PC-3 (cell line): Measurements from ENCODE around the gene CDK2AP2. TPM values are rescaled to one million over a fixed set of nuclear protein-coding genes. Genes with fewer than 3 reads are reported as not detected.

ENCODE experiments used
- ATAC-seq: fragments of 200-7000 bp; cut with Tn5 transposase; 2 replicates; pipeline ENCODE4 v1.9.1; 2020; ENCODE audit warnings: mild to moderate bottlenecking, moderate library complexity
- BruUV-seq: library from RNA; stranded (reverse); fragments of 400-500 nt; replicated peaks from 2 replicates; lab custom pipeline; 2021; lab: Mats Ljungman, UMichigan
- CTCF ChIA-PET: fragments of 300-600 bp; sonication (Branson Sonifier 250); formaldehyde crosslinking; loops from one replicate; lab custom pipeline; 2022; ENCODE audit warnings: antibody characterized with exemption; lab: Charles Lee
- POLR2A ChIA-PET: fragments of 300-600 bp; sonication (Branson Sonifier 250); formaldehyde crosslinking; loops from one replicate; lab custom pipeline; 2022; ENCODE audit warnings: antibody characterized with exemption; ENCODE audit not compliant: unreplicated experiment; lab: Charles Lee
- DNase-seq: peaks from one replicate; pipeline ENCODE4 v3.0.0-alpha.2; 2015
- H2AFZ ChIP-seq: fragments of 300-600 bp; sonication (generic); 2 replicates; pipeline ENCODE4 v1.6.0; 2016; ENCODE audit warnings: antibody characterized with exemption, low read length
- H3F3A ChIP-seq: fragments of 300-600 bp; sonication (generic); one replicate; pipeline ENCODE4 v1.6.0; 2017; ENCODE audit warnings: antibody characterized with exemption, low read length, control low read depth, mild to moderate bottlenecking; ENCODE audit not compliant: unreplicated experiment
- H3K27ac ChIP-seq: fragments of 300-600 bp; sonication (generic); 2 replicates; pipeline ENCODE4 v1.5.1; 2016; ENCODE audit warnings: mild to moderate bottlenecking, low read length
- H3K27me3 ChIP-seq: fragments of 300-600 bp; sonication (generic); 2 replicates; pipeline ENCODE4 v1.6.1; 2016; ENCODE audit warnings: low read length, mixed read lengths
- H3K36me3 ChIP-seq: fragments of 300-600 bp; sonication (generic); 2 replicates; pipeline ENCODE4 v1.6.1; 2016; ENCODE audit warnings: low read depth, mixed run types, low read length, mixed read lengths
- H3K4me1 ChIP-seq: fragments of 300-600 bp; sonication (generic); 2 replicates; pipeline ENCODE4 v1.5.1; 2016; ENCODE audit warnings: low read length; ENCODE audit not compliant: insufficient read depth
- H3K4me2 ChIP-seq: fragments of 300-600 bp; sonication (generic); 2 replicates; pipeline ENCODE4 v1.6.0; 2016; ENCODE audit warnings: low read length
- H3K4me3 ChIP-seq: fragments of 300-600 bp; sonication (generic); 2 replicates; pipeline ENCODE4 v1.5.1; 2016; ENCODE audit warnings: mild to moderate bottlenecking, low read length, mixed read lengths
- H3K79me2 ChIP-seq: fragments of 300-600 bp; sonication (generic); 2 replicates; pipeline ENCODE4 v1.6.1; 2017; ENCODE audit warnings: low read length, mixed read lengths
- H3K9ac ChIP-seq: fragments of 300-600 bp; sonication (generic); 2 replicates; pipeline ENCODE4 v1.6.0; 2016; ENCODE audit warnings: mild to moderate bottlenecking, low read length
- H3K9me2 ChIP-seq: fragments of 300-600 bp; sonication (generic); replicated peaks from 2 replicates; pipeline ENCODE4 v1.6.1; 2016; ENCODE audit warnings: mixed run types, low read length, mixed read lengths
- H3K9me3 ChIP-seq: fragments of 300-600 bp; sonication (generic); 2 replicates; pipeline ENCODE4 v1.6.1; 2016; ENCODE audit warnings: low read length, mixed read lengths
- H4K20me1 ChIP-seq: fragments of 300-600 bp; sonication (generic); 2 replicates; pipeline ENCODE4 v1.6.1; 2016; ENCODE audit warnings: low read length, mixed read lengths
- EZH2 ChIP-seq: fragments of 300-600 bp; sonication (generic); IDR thresholded peaks from one replicate; pipeline ENCODE4 v1.6.1; 2017; ENCODE audit warnings: antibody characterized with exemption, mild to moderate bottlenecking, low read length; ENCODE audit not compliant: unreplicated experiment
- EZH2phosphoT487 ChIP-seq: fragments of 300-600 bp; sonication (generic); IDR thresholded peaks from 2 replicates; pipeline ENCODE4 v1.6.1; 2018; ENCODE audit warnings: mild to moderate bottlenecking, antibody characterized with exemption, low read length, borderline replicate concordance
- intact Hi-C: fragments of 100-400 bp; cut with micrococcal nuclease; formaldehyde crosslinking; loops from 2 replicates; pipeline ENCODE4 v1.9.0; 2023
- total RNA-seq: library from RNA; depleted of rRNA; stranded (reverse); fragments of >200 nt; gene quantifications from 2 replicates; pipeline ENCODE4 v1.2.3, GENCODE V29; 2014
- TF ChIP-seq, protein P1 (sequence below): fragments of 300-600 bp; sonication (generic); conservative IDR thresholded peaks from 2 replicates; pipeline ENCODE4 v1.5.1; 2017; ENCODE audit warnings: antibody characterized with exemption, low read depth, mild to moderate bottlenecking, low read length

CDK2AP2 gene
- total RNA-seq, 1 experiment from 2014 or later = 87.4 TPM

DNA sequence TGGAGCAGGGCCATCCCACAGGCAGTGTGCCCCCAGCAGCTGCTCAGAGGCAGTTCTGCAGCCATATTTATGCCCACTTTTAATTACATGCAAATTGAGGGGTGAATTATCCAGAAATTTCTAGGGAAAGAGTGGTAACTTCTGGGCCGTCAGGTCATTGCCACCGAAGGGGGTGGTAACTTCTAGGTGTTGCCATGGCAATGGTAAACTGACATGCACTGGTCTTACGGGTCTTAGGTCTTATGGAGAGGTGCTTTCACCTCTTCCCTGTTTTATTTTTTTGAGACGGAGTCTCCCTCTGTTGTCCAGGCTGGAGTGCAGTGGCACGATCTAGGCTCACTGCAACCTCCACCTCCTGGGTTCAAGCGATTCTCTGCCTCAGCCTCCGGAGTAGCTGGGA lies 35.1 kb downstream of the CDK2AP2 start:
- POLR2A ChIA-PET = no interaction called here
- H3K9ac ChIP-seq = no peak overlapping the region
- TF ChIP-seq EZH2phosphoT487 (no peak), EZH2 (no peak)
- TF ChIP-seq, protein P1, sequence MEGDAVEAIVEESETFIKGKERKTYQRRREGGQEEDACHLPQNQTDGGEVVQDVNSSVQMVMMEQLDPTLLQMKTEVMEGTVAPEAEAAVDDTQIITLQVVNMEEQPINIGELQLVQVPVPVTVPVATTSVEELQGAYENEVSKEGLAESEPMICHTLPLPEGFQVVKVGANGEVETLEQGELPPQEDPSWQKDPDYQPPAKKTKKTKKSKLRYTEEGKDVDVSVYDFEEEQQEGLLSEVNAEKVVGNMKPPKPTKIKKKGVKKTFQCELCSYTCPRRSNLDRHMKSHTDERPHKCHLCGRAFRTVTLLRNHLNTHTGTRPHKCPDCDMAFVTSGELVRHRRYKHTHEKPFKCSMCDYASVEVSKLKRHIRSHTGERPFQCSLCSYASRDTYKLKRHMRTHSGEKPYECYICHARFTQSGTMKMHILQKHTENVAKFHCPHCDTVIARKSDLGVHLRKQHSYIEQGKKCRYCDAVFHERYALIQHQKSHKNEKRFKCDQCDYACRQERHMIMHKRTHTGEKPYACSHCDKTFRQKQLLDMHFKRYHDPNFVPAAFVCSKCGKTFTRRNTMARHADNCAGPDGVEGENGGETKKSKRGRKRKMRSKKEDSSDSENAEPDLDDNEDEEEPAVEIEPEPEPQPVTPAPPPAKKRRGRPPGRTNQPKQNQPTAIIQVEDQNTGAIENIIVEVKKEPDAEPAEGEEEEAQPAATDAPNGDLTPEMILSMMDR = no peak
- BruUV-seq = no TSS peak
- no peak overlapping the region for H3K27ac ChIP-seq
- no peak for ATAC-seq
- H3K4me2 ChIP-seq = no peak overlapping the region
- no peak for DNase-seq
- H3K36me3 ChIP-seq = no peaks in the 10 kb centered on the region
- H2AFZ ChIP-seq = no peak overlapping the region
- H4K20me1 ChIP-seq = no peaks in the 10 kb centered on the region
- H3K4me3 ChIP-seq = no peak overlapping the region
- peaks cover 9% of the 10 kb centered on the region for H3K4me1 ChIP-seq
- no peaks in the 10 kb centered on the region for H3F3A ChIP-seq
- no peaks in the 10 kb centered on the region for H3K9me2 ChIP-seq
- no peaks in the 10 kb centered on the region for H3K9me3 ChIP-seq
- CTCF ChIA-PET = no interaction called here
- H3K79me2 ChIP-seq = peaks cover 8% of the 10 kb centered on the region
- intact Hi-C loops = no loop called here
- H3K27me3 ChIP-seq = no peaks in the 10 kb centered on the region

DNA sequence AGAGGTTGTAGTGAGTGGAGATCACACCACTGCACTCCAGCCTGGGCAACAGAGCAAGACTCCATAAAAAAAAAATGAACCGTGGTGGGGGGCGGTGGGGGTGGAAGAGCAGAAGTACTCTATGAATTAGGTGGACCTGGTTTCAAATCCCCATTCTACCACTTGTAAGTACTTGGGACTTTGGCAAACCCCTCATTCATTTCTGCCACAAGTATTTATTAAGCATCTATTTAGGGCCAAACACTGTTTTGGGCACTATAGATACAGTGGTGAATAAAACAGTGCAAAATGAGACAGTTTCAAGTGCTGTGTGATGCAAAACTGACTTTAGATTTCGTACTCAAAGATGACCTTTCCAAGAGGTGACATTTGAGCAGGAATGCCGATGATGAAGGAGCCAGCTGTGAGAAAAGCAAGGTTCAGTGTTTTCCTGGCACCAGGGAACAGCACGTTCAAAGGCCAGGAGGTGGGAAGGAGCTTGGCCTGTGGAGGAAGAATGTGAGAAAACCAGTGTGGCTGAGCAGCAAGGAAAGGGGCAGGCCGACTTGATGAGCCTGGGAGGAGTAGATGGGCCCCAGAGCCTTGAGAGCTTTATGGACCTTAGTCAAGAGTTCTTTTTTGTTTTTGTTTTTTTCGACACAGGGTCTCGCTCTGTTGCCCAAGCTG lies 37.5 kb downstream of the CDK2AP2 start:
- no TSS peak for BruUV-seq
- no peak for DNase-seq

More for the DNA sequence above, 37.5 kb downstream of the CDK2AP2 start:
- H3K9me2 ChIP-seq = no peaks in the 10 kb centered on the region
- no peaks in the 10 kb centered on the region for H3K27me3 ChIP-seq
- H3K79me2 ChIP-seq = peaks cover 24% of the 10 kb centered on the region
- H3K4me1 ChIP-seq = peaks cover 20% of the 10 kb centered on the region
- no peak overlapping the region for H3K9ac ChIP-seq
- intact Hi-C loops = no loop called here
- H3K27ac ChIP-seq = no peak overlapping the region
- no peaks in the 10 kb centered on the region for H4K20me1 ChIP-seq
- H2AFZ ChIP-seq = no peak overlapping the region
- H3K36me3 ChIP-seq = no peaks in the 10 kb centered on the region
- TF ChIP-seq, protein P1 = no peak
- TF ChIP-seq EZH2 (no peak), EZH2phosphoT487 (no peak)
- POLR2A ChIA-PET = no interaction called here
- CTCF ChIA-PET = no interaction called here
- H3F3A ChIP-seq = peaks cover 4% of the 10 kb centered on the region
- no peak for ATAC-seq
- no peak overlapping the region for H3K4me3 ChIP-seq
- no peaks in the 10 kb centered on the region for H3K9me3 ChIP-seq
- no peak overlapping the region for H3K4me2 ChIP-seq
